Ishikawa (cell line): ENCODE measurements around the gene NAV2.

ENCODE experiments used
- CEBPB ChIP-seq: IDR thresholded peaks from 2 replicates; pipeline ENCODE4 v1.6.1; 2012
- CREB1 ChIP-seq: IDR thresholded peaks from 2 replicates; pipeline ENCODE4 v1.6.1; 2012; ENCODE audit warnings: low read depth
- EGR1 ChIP-seq: IDR thresholded peaks from 2 replicates; pipeline ENCODE4 v1.6.1; 2012
- EP300 ChIP-seq: IDR thresholded peaks from 2 replicates; pipeline ENCODE4 v1.6.1; 2012; ENCODE audit warnings: borderline replicate concordance
- FOXM1 ChIP-seq: IDR thresholded peaks from 2 replicates; pipeline ENCODE4 v1.6.1; 2012; ENCODE audit warnings: low read depth, borderline replicate concordance
- NFIC ChIP-seq: IDR thresholded peaks from 2 replicates; pipeline ENCODE4 v1.6.1; 2012
- RAD21 ChIP-seq: IDR thresholded peaks from 2 replicates; pipeline ENCODE4 v1.6.1; 2012; ENCODE audit warnings: low read depth
- TAF1 ChIP-seq: IDR thresholded peaks from 2 replicates; pipeline ENCODE4 v1.6.1; 2012; ENCODE audit warnings: low read depth, mild to moderate bottlenecking
- TCF12 ChIP-seq: IDR thresholded peaks from 2 replicates; pipeline ENCODE4 v1.6.1; 2012; ENCODE audit warnings: low read depth
- TEAD4 ChIP-seq: IDR thresholded peaks from 2 replicates; pipeline ENCODE4 v1.6.1; 2012
- YY1 ChIP-seq: IDR thresholded peaks from 2 replicates; pipeline ENCODE4 v1.6.1; 2012; ENCODE audit warnings: low read depth
- ZBTB7A ChIP-seq: IDR thresholded peaks from 2 replicates; pipeline ENCODE4 v1.6.1; 2012; ENCODE audit warnings: low read depth
- TF ChIP-seq, protein P1 (sequence below): IDR thresholded peaks from 2 replicates; pipeline ENCODE4 v1.6.1; 2012
- TF ChIP-seq, protein P2 (sequence below): IDR thresholded peaks from 2 replicates; pipeline ENCODE4 v1.6.1; 2012
- TF ChIP-seq, protein P3 (sequence below): IDR thresholded peaks from 2 replicates; pipeline ENCODE4 v1.6.1; 2012; ENCODE audit warnings: low read depth, mild to moderate bottlenecking

NAV2 gene

DNA sequence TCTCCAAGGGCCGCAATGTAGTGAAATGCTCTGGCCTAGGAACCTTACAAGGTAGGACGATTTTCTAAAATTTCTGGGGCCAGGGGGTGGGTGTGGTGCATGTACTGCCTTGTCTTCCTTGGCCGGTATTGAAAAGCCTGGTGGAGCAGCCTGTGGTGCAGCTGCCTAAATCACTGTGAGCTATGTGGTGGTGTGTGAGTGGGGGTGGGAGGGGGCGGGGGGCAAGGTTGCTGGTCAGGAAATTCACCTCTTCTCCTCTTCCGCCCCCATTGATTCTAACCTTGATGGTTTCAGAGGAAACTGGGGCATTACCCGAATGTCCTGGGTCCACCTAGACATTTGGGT lies 310.4 kb downstream of the NAV2 start:
- no peak for TF ChIP-seq EP300
- TF ChIP-seq CREB1: no peak
- no peak for TF ChIP-seq FOXM1
- TF ChIP-seq, protein P1, sequence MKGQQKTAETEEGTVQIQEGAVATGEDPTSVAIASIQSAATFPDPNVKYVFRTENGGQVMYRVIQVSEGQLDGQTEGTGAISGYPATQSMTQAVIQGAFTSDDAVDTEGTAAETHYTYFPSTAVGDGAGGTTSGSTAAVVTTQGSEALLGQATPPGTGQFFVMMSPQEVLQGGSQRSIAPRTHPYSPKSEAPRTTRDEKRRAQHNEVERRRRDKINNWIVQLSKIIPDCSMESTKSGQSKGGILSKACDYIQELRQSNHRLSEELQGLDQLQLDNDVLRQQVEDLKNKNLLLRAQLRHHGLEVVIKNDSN: no peak
- TF ChIP-seq, protein P2, sequence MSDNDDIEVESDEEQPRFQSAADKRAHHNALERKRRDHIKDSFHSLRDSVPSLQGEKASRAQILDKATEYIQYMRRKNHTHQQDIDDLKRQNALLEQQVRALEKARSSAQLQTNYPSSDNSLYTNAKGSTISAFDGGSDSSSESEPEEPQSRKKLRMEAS: no peak

DNA sequence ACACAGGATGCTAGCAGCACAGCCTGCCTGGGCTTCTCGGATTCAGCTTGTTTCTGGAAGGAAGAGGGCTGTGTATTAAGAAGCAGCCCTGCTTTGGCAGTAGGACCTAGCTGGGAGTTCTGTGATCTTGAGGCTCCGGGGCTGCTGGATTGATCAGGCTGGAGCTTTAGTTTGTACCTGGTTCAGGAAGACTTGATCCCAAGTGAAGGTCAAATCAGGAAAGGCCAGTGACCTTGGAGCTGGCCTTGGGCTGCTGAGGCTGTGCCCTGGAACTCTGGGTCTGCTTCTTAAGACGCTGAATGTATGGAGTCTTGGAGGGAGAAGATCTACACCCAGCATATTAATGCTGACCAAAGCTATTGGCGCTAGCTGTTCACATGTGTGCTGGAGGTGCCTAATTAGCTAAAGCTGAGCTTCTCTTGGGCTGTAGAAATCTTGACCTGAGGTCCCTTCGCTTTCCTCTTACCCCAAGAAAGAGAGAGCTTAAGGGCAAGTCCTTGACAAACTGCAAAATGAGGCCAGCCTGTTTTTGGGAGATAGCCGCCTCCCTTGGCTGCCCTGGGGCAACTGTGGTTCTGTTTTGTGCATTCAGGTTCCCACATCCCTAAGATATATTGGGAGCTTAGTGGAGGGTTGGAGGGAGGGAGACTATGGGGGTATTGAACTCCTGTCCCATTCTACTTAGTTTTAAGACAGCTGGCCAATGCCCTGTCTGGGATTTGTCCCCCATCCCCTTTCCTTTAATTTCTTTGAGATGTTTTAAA lies 311.7 kb downstream of the NAV2 start:
- TF ChIP-seq TCF12: no peak
- no peak for TF ChIP-seq YY1
- no peak for TF ChIP-seq RAD21
- no peak for TF ChIP-seq NFIC
- no peak for TF ChIP-seq EP300
- TF ChIP-seq ZBTB7A: no peak
- TF ChIP-seq, protein P2: no peak
- TF ChIP-seq TEAD4: no peak
- no peak for TF ChIP-seq CREB1
- TF ChIP-seq, protein P3, sequence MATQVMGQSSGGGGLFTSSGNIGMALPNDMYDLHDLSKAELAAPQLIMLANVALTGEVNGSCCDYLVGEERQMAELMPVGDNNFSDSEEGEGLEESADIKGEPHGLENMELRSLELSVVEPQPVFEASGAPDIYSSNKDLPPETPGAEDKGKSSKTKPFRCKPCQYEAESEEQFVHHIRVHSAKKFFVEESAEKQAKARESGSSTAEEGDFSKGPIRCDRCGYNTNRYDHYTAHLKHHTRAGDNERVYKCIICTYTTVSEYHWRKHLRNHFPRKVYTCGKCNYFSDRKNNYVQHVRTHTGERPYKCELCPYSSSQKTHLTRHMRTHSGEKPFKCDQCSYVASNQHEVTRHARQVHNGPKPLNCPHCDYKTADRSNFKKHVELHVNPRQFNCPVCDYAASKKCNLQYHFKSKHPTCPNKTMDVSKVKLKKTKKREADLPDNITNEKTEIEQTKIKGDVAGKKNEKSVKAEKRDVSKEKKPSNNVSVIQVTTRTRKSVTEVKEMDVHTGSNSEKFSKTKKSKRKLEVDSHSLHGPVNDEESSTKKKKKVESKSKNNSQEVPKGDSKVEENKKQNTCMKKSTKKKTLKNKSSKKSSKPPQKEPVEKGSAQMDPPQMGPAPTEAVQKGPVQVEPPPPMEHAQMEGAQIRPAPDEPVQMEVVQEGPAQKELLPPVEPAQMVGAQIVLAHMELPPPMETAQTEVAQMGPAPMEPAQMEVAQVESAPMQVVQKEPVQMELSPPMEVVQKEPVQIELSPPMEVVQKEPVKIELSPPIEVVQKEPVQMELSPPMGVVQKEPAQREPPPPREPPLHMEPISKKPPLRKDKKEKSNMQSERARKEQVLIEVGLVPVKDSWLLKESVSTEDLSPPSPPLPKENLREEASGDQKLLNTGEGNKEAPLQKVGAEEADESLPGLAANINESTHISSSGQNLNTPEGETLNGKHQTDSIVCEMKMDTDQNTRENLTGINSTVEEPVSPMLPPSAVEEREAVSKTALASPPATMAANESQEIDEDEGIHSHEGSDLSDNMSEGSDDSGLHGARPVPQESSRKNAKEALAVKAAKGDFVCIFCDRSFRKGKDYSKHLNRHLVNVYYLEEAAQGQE: no peak
- TF ChIP-seq FOXM1: no peak
- no peak for TF ChIP-seq EGR1

DNA sequence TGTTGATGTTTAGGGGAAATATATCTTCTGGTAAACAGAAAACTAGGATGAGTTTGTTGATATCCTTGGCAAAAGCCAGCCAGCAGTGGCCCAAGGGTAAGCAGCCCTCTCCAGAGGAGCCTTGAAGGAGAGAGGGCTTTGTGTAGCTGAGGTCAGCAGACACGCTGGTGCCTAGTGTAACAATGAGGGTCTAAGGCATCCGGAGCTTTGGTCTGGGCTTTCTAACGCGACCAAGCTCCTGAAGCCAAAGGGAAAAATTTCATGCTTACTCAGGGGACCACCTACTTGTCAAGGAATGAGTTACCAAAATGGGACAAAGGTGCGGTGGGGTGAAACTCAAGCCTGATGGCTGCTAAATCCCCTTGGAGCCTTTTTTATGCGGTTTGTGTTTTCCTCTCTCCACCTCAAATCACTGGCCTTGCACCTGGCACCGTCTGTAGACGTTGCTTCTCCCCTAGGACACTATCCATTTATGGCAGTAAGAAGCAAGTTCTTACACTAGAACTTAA lies 312.7 kb downstream of the NAV2 start:
- no peak for TF ChIP-seq EGR1
- no peak for TF ChIP-seq YY1
- TF ChIP-seq, protein P1: no peak
- no peak for TF ChIP-seq CEBPB
- no peak for TF ChIP-seq TEAD4
- TF ChIP-seq TCF12: no peak
- no peak for TF ChIP-seq CREB1
- no peak for TF ChIP-seq RAD21
- TF ChIP-seq TAF1: no peak
- TF ChIP-seq, protein P3: no peak
- TF ChIP-seq, protein P2: no peak
- no peak for TF ChIP-seq EP300
- TF ChIP-seq ZBTB7A: no peak
- TF ChIP-seq FOXM1: no peak
- TF ChIP-seq NFIC: no peak

DNA sequence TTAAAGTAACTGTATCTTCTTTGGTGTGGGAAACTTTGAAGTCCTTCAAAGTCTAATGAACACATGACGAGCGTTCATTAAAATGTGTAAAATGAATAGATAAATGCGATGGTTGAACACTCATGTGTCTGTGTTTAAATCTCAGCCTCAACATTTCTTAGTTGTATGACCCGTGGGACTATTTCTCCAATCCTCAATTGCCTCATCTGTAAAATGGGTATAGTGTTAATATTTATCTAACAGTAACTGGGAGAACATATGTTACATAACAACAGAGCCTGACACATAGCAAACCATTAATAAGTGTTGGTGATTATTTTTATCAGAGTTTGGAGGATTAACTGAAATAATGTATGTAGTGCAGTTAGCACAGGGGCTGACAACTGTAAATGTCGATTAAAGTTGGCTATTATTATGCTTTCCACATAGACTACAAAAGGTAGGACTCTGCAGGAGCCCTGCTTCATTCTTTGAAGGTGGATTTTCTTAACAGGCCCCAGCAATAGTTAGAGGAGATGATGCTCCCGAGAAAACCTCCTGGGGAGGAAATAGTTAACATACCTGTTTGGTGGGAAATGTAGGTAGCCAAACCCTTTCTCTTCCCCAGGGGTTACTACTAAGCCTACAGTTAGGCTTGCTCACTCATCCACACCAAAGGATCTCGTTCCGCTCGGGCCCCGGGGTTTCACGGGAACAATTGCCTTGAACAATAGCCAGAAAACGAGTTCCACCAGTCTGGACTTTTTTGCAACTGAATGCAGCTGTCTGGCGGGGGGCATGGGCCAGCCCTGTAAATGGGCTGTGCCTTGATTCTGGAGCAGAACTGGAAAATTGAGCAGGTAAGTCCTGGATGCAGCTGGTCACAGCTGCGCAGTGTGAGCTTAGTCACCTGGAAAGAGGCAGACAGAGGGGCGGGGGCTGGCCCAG lies 314.3 kb downstream of the NAV2 start:
- TF ChIP-seq YY1: peak; percentile 61
- TF ChIP-seq CEBPB: peak; percentile 89
- TF ChIP-seq, protein P3: peak; percentile 19; the same call in 1 of the 2 replicates
- peak; percentile 100 for TF ChIP-seq TCF12
- TF ChIP-seq, protein P2: peak; percentile 80
- TF ChIP-seq RAD21: peak; percentile 9
- TF ChIP-seq CREB1: 0 out of 2 replicates have a peak, but pooled peaks have one; percentile 15
- TF ChIP-seq TEAD4: peak; percentile 93
- peak; percentile 98 for TF ChIP-seq NFIC
- TF ChIP-seq, protein P1: peak; percentile 36; the same call in 1 of the 2 replicates
- no peak for TF ChIP-seq TAF1
- TF ChIP-seq ZBTB7A: no peak
- TF ChIP-seq EP300: peak; percentile 99
- TF ChIP-seq EGR1: no peak
- TF ChIP-seq FOXM1: peak; percentile 97
